Gastrocnemius medialis (tissue), 4 donors: ENCODE results near the gene RAB3C. TPM values are rescaled to one million over a fixed set of nuclear protein-coding genes. Genes with fewer than 3 reads are reported as not detected.

Experiments used
- ATAC-seq, 2 donors: fragments of 150-250 bp; one replicate each; pipeline ENCODE4 v1.9.1; 2016
- DNase-seq, 2 donors: peaks; one replicate each; pipeline ENCODE4 v3.0.0-alpha.2; 2019
- H3K27ac ChIP-seq, 4 donors: fragments of 200-600 bp; sonication (generic); 1 replicate in 1 of 4; 2 replicates in 3 of 4; pipeline ENCODE4 v1.5.1; 2016 to 2018; ENCODE audit warnings: mild to moderate bottlenecking in 2 of 4, moderate library complexity in 1 of 4
- H3K27me3 ChIP-seq, 3 donors: fragments of 200-600 bp; sonication (generic) in 2 of 3; 1 replicate in 1 of 3; 2 replicates in 2 of 3; pipeline versions ENCODE4 v1.5.1 to v1.6.0; 2016 to 2019; ENCODE audit warnings: mild to moderate bottlenecking in 1 of 3, moderate library complexity in 1 of 3
- H3K36me3 ChIP-seq, 2 donors: fragments of 200-600 bp; sonication (generic) in 1 of 2; one replicate each; pipeline ENCODE4 v1.5.1; 2017 to 2018
- H3K4me1 ChIP-seq, 2 donors: fragments of 200-600 bp; sonication (generic) in 1 of 2; one replicate each; pipeline ENCODE4 v1.5.1; 2016 to 2017; ENCODE audit warnings: mild to moderate bottlenecking in 2 of 2
- H3K4me3 ChIP-seq, 4 donors: fragments of 200-600 bp; sonication (generic) in 3 of 4; 1 replicate in 1 of 4; 2 replicates in 3 of 4; pipeline ENCODE4 v1.5.1; 2016 to 2019; ENCODE audit warnings: mild to moderate bottlenecking in 2 of 4
- H3K9me3 ChIP-seq, 3 donors: fragments of 200-600 bp; sonication (generic) in 2 of 3; 1 replicate in 1 of 3; 2 replicates in 2 of 3; pipeline ENCODE4 v1.5.1; 2016 to 2019
- POLR2A ChIP-seq, 2 donors: fragments of 450-650 bp; IDR thresholded peaks; one replicate each; pipeline ENCODE4 v1.6.1; 2017; ENCODE audit warnings: antibody characterized with exemption in 2 of 2, mild to moderate bottlenecking in 2 of 2, moderate library complexity in 2 of 2
- in situ Hi-C, 4 donors: fragments of 200-750 bp; cut with MboI; loops; one replicate each; pipeline versions ENCODE4 v1.15.0 to v1.8.0; 2017; ENCODE audit warnings: low sequenced_read_pairs in 4 of 4
- intact Hi-C: fragments of 100-400 bp; cut with DNase I; formaldehyde crosslinking; loops from one replicate; pipeline ENCODE4 v1.15.1; 2023; ENCODE audit warnings: low total_unique reads
- total RNA-seq, 4 donors: library from RNA; depleted of rRNA; stranded (reverse); fragments of >200 nt; gene quantifications; one replicate each; pipeline versions ENCODE4 v1.1.0 to v1.2.3, GENCODE V29; 2016
- TF ChIP-seq, protein P1 (sequence below), 5 experiments: fragments of 450-650 bp in 3 of 5; fragments of 200-600 bp in 2 of 5; sonication (generic) in 2 of 5; IDR thresholded peaks in 4 of 5; conservative IDR thresholded peaks in 1 of 5; 1 replicate in 4 of 5; 2 replicates in 1 of 5; pipeline ENCODE4 v1.5.1; 2016 to 2019; ENCODE audit warnings: antibody characterized with exemption in 5 of 5, mild to moderate bottlenecking in 3 of 5, moderate library complexity in 3 of 5

RAB3C gene
- total RNA-seq, 4 donors from 2014 or later = 0.02 to 0.73 (median 0.07) TPM

DNA sequence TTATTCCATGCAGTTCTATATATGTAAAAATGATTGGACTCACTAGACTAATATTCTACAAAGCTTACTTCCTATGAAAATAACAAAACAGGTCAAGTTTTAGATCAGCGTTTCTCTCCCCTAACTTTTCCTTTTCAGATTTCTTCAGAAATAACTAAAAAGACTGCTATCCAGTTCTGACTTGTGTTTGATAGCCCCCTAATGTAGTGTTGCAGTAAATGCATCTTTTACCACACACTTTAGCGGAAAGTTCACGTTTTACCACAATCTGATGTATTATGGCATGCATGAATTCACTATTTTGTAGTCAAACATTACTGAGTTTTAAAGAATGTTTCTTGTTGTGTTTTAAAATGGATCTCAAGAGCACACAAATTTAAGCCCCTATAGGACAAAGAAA is 292.7 kb downstream of the RAB3C start:
- ATAC-seq = no peak
- H3K9me3 ChIP-seq = no peaks in the 10 kb centered on the region
- H3K36me3 ChIP-seq = no peaks in the 10 kb centered on the region
- H3K4me1 ChIP-seq = no peaks in the 10 kb centered on the region
- DNase-seq = no peak
- no peak overlapping the region for H3K27ac ChIP-seq
- intact Hi-C loops = no loop called here
- in situ Hi-C loops = loop anchor here in 3 of 4 donors (25.0 kb wide), 5 partner anchors 137 to 912 kb away; no protein-coding TSS in a partner anchor
- H3K27me3 ChIP-seq = no peaks in the 10 kb centered on the region
- TF ChIP-seq, protein P1, sequence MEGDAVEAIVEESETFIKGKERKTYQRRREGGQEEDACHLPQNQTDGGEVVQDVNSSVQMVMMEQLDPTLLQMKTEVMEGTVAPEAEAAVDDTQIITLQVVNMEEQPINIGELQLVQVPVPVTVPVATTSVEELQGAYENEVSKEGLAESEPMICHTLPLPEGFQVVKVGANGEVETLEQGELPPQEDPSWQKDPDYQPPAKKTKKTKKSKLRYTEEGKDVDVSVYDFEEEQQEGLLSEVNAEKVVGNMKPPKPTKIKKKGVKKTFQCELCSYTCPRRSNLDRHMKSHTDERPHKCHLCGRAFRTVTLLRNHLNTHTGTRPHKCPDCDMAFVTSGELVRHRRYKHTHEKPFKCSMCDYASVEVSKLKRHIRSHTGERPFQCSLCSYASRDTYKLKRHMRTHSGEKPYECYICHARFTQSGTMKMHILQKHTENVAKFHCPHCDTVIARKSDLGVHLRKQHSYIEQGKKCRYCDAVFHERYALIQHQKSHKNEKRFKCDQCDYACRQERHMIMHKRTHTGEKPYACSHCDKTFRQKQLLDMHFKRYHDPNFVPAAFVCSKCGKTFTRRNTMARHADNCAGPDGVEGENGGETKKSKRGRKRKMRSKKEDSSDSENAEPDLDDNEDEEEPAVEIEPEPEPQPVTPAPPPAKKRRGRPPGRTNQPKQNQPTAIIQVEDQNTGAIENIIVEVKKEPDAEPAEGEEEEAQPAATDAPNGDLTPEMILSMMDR (IDR thresholded peaks at IDR 0.05 in 4 of 5, conservative IDR thresholded peaks at IDR 0.05 in 1 of 5) = no peak
- TF ChIP-seq POLR2A (IDR thresholded peaks at IDR 0.05) = no peak
- H3K4me3 ChIP-seq = no peak overlapping the region

DNA sequence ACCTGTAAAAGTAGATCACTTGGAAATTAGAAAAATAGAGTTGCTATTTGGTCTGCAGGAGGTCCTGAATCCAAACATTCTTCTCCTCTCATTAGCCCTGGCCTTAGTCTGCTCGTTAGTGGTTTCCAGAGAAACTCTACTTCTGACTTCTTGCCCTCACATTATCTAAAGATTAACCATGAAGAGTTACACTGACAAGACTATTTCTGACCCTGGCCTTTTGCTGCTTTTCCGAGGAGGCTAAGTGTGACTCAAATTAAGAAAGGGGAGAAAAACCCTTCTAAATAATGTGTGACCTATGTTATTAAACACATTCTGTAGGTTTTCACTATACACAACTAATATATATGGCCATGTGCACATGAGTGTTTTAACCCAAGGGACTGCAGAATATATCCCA is 302.4 kb downstream of the RAB3C start:
- ATAC-seq (no peak), DNase-seq (no peak)
- Histone ChIP-seq H3K9me3 (no peaks in the 10 kb centered on the region), H3K4me1 (peaks cover 8 to 11% of the 10 kb centered on the region in 2 donors), H3K4me3 (no peak overlapping the region), H3K27me3 (no peaks in the 10 kb centered on the region), H3K27ac (no peak overlapping the region), H3K36me3 (no peaks in the 10 kb centered on the region)
- intact Hi-C loops = loop anchor here (5.0 kb wide), 1 partner anchor 477 kb away; no protein-coding TSS in a partner anchor
- in situ Hi-C loops = loop anchor here in 3 of 4 donors (5.0 to 25.0 kb wide), 6 partner anchors 127 to 902 kb away; no protein-coding TSS in a partner anchor
- TF ChIP-seq, protein P1 (IDR thresholded peaks at IDR 0.05 in 4 of 5, conservative IDR thresholded peaks at IDR 0.05 in 1 of 5) = no peak
- TF ChIP-seq POLR2A (IDR thresholded peaks at IDR 0.05) = no peak

DNA sequence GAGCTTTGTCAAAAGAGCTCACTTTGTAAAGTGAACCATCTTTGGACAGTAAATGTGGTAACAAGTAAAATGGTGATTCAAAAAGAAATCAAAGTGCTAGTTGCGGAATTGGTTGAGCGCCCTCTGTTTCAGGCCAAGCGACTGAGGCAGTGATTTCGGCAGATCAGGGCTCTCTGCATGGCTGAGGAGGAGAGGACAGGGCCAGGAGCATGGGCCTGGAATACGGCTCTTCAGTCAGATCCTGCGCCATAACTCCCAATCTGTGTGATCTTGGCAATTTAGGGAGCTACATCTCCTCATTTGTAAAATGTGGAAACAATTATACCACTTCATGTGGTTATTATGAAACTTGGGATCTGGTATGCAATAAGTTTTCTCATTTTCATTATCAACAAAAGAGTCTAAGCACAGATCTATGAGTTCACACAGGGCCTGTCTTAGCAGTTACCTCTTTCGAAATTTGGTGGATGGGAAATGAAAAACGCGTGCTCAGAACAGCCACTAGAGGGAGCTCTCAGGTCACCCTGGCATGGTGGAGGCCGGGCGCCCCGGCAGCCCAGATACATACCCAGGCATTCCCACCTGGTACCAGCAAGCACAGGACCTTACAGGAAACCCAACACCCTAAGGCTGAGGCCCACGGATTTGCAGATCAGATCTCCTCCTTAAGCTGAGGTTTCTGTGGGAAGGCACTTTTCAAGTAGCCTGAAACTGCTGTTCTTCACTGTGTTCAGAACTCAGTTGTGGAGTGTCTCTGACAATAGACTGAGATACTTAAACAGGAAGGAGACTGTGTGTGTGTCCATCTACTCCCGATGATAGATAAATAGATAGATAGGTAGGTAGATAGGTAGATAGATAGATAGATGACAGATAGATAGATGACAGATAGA is 303.7 kb downstream of the RAB3C start:
- no peak for TF ChIP-seq POLR2A (IDR thresholded peaks at IDR 0.05)
- TF ChIP-seq, protein P1 (IDR thresholded peaks at IDR 0.05 in 4 of 5, conservative IDR thresholded peaks at IDR 0.05 in 1 of 5) = peak; percentile 81 to 90 (median 89)
- in situ Hi-C loops (loop anchor here in 3 of 4 donors (5.0 to 25.0 kb wide), 6 partner anchors 126 to 901 kb away; no protein-coding TSS in a partner anchor), intact Hi-C loops (loop anchor here (2.0 to 5.0 kb wide), 3 partner anchors 80 to 476 kb away; no protein-coding TSS in a partner anchor)
- H3K4me1 ChIP-seq = peaks cover 8 to 13% of the 10 kb centered on the region in 2 donors
- H3K9me3 ChIP-seq = no peaks in the 10 kb centered on the region
- DNase-seq (peak; percentile 12 to 70), ATAC-seq (peak; percentile 73 to 77)
- H3K4me3 ChIP-seq = no peak overlapping the region
- H3K36me3 ChIP-seq = no peaks in the 10 kb centered on the region
- no peaks in the 10 kb centered on the region for H3K27me3 ChIP-seq
- peak overlapping the region; percentile 0 to 69 (median 52) for H3K27ac ChIP-seq

DNA sequence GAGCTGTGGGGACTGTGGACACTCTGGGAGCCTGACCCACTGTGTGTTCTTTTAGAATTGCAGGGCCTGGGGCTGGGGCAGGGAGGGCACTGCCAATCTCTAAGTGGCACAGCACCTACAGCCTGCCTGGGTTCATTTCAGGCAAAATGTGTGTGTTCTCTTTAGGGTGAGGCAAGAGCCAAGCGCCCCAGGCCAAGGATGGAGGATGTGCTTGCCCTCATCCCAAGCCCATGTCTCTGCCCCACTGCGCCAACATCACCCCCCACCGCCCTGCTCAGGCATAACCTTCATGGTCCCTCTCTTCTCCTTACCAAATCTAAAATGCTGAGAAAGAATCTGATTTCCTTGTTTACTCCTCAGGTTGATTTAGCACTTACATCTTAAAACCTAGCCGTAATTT is 304.4 kb downstream of the RAB3C start:
- ATAC-seq (no peak), DNase-seq (no peak)
- H3K4me3 ChIP-seq = no peak overlapping the region
- H3K27ac ChIP-seq = peak overlapping the region in 3 of 4 donors; percentile 52 to 69 (median 53)
- no peaks in the 10 kb centered on the region for H3K36me3 ChIP-seq
- intact Hi-C loops (loop anchor here (2.0 to 5.0 kb wide), 3 partner anchors 79 to 475 kb away; no protein-coding TSS in a partner anchor), in situ Hi-C loops (loop anchor here in 3 of 4 donors (5.0 to 25.0 kb wide), 6 partner anchors 125 to 900 kb away; no protein-coding TSS in a partner anchor)
- no peaks in the 10 kb centered on the region for H3K27me3 ChIP-seq
- TF ChIP-seq, protein P1 (IDR thresholded peaks at IDR 0.05 in 4 of 5, conservative IDR thresholded peaks at IDR 0.05 in 1 of 5) = no peak
- TF ChIP-seq POLR2A (IDR thresholded peaks at IDR 0.05) = no peak
- H3K4me1 ChIP-seq = peaks cover 12 to 20% of the 10 kb centered on the region in 2 donors
- no peaks in the 10 kb centered on the region for H3K9me3 ChIP-seq
